Suprapubic skin (tissue), 4 donors: ENCODE measurements around the gene CUEDC1.

Source experiments
- POLR2A ChIP-seq, 2 donors: fragments of 450-650 bp; IDR thresholded peaks; one replicate each; pipeline ENCODE4 v1.6.1; 2017; ENCODE audit warnings: antibody characterized with exemption in 2 of 2, mild to moderate bottlenecking in 2 of 2, moderate library complexity in 2 of 2
- POLR2AphosphoS5 ChIP-seq, 3 donors: sonication (generic); formaldehyde crosslinking; IDR thresholded peaks; one replicate each; pipeline ENCODE4 v1.6.1; 2017; ENCODE audit warnings: antibody characterized with exemption in 3 of 3
- TF ChIP-seq, protein P1 (sequence below), 2 donors: fragments of 200-600 bp in 1 of 2; fragments of 450-650 bp in 1 of 2; sonication (generic) in 1 of 2; IDR thresholded peaks; one replicate each; pipeline ENCODE4 v1.5.1; 2016 to 2019; ENCODE audit warnings: antibody characterized with exemption in 2 of 2, mild to moderate bottlenecking in 1 of 2, moderate library complexity in 1 of 2

DNA sequence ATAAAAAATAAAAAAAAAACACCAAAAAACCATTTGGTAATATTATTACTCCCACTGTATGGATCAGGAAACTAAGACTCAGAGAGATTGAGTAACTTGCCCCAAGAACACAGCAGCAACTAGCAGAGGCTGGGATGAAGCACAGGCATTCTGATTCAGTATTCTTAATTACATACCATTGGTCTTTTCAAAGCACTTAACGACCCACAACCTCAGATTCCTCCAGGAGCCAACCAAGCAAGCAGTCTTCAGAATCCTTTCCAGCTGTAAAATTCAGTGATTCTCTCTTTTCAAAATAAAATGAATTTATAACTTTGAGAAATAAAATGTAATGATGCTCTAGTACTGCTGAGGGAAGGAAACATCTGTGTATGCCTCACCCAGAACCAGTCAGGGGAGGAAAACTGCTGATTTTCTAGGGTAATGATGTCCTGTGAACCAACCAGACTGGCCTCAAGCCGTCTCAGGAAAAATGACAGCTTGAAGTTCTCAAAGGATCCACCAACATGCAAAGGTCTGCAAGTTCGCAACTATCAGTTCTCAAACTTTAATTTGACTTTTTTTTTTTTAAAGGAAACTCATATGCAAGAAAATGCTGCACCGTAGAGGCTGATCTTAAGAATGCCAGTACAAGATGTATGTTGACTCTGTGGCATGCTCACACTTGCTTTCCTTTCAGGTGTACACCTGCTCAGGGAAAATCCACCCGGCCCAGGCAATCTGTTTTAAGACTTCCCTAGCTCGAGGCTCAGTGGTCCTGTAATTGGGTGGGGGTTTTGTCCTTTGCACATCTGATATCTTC, 9.0 kb downstream of the CUEDC1 start:
- TF ChIP-seq, protein P1, sequence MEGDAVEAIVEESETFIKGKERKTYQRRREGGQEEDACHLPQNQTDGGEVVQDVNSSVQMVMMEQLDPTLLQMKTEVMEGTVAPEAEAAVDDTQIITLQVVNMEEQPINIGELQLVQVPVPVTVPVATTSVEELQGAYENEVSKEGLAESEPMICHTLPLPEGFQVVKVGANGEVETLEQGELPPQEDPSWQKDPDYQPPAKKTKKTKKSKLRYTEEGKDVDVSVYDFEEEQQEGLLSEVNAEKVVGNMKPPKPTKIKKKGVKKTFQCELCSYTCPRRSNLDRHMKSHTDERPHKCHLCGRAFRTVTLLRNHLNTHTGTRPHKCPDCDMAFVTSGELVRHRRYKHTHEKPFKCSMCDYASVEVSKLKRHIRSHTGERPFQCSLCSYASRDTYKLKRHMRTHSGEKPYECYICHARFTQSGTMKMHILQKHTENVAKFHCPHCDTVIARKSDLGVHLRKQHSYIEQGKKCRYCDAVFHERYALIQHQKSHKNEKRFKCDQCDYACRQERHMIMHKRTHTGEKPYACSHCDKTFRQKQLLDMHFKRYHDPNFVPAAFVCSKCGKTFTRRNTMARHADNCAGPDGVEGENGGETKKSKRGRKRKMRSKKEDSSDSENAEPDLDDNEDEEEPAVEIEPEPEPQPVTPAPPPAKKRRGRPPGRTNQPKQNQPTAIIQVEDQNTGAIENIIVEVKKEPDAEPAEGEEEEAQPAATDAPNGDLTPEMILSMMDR (IDR thresholded peaks at IDR 0.05): no peak
- no peak for TF ChIP-seq POLR2A (IDR thresholded peaks at IDR 0.05)
- no peak for TF ChIP-seq POLR2AphosphoS5 (IDR thresholded peaks at IDR 0.05)
